SKM-1 (cell line): ENCODE measurements around the gene DTX2.
"Not testable (repeated sequence)": the region's sequence is repeated elsewhere in the genome, so short reads cannot be mapped to it uniquely, and the experiment has no call there.

ENCODE experiments used
- DNase-seq: peaks from one replicate; lab custom pipeline; 2025; ENCODE audit not compliant: unreplicated experiment; lab: John Stamatoyannopoulos, UW

The DTX2 gene

GRCh38 chr7:76461464-76462101 is at the start of gene DTX2:
TSS of gene DTX2 (plus strand) at chr7:76461709. CDS start at chr7:76480510, 18,801 bp downstream.
- DNase-seq: not testable (repeated sequence)

GRCh38 chr7:76412249-76412648 is 49.3 kb upstream of the DTX2 start:
- no peak for DNase-seq

- not testable (repeated sequence) for DNase-seq
Observed at GRCh38 chr7:76417654-76418310, 43.7 kb upstream of the DTX2 start.

GRCh38 chr7:76421097-76421496 is 40.4 kb upstream of the DTX2 start:
- DNase-seq: not testable (repeated sequence)

GRCh38 chr7:76423666-76424412 is 37.7 kb upstream of the DTX2 start:
- no peak for DNase-seq

- DNase-seq: no peak
Observed at GRCh38 chr7:76424413-76425111, 36.9 kb upstream of the DTX2 start, which contains the start of gene ZP3. TSS of gene ZP3 (plus strand) at chr7:76424950. CDS start at chr7:76424965, 15 bp downstream.

GRCh38 chr7:76425156-76425555 is 36.4 kb upstream of the DTX2 start:
- no peak for DNase-seq

GRCh38 chr7:76425558-76425957 is 36.0 kb upstream of the DTX2 start:
- DNase-seq: not testable (repeated sequence)

- DNase-seq: no peak
Observed at GRCh38 chr7:76426246-76426645, 35.3 kb upstream of the DTX2 start.

GRCh38 chr7:76427635-76428034 is 33.9 kb upstream of the DTX2 start:
- no peak for DNase-seq

GRCh38 chr7:76428149-76428823 is 33.2 kb upstream of the DTX2 start:
- no peak for DNase-seq

- DNase-seq: no peak
Observed at GRCh38 chr7:76428868-76429805, 32.4 kb upstream of the DTX2 start.

GRCh38 chr7:76430211-76430610 is 31.3 kb upstream of the DTX2 start:
- DNase-seq: no peak

GRCh38 chr7:76430836-76431235 is 30.7 kb upstream of the DTX2 start:
- DNase-seq: no peak

GRCh38 chr7:76437873-76438272 is 23.6 kb upstream of the DTX2 start:
- DNase-seq: not testable (repeated sequence)

GRCh38 chr7:76439120-76439888 is 22.2 kb upstream of the DTX2 start:
- DNase-seq: not testable (repeated sequence)

- DNase-seq: not testable (repeated sequence)
Observed at GRCh38 chr7:76440404-76440803, 21.1 kb upstream of the DTX2 start.

GRCh38 chr7:76441792-76442191 is 19.7 kb upstream of the DTX2 start:
- not testable (repeated sequence) for DNase-seq
